ENCODE results near the gene EFNA5. TPM values are rescaled to one million over a fixed set of nuclear protein-coding genes. Genes with fewer than 3 reads are reported as not detected.

EFNA5 gene
- total and polyA plus RNA-seq, 10 of the 15 experiments (the other 5 are each of a cell fraction or from before 2014, with no cell fraction given): 0.19 to 12.6 (median 3.9) TPM

DNA sequence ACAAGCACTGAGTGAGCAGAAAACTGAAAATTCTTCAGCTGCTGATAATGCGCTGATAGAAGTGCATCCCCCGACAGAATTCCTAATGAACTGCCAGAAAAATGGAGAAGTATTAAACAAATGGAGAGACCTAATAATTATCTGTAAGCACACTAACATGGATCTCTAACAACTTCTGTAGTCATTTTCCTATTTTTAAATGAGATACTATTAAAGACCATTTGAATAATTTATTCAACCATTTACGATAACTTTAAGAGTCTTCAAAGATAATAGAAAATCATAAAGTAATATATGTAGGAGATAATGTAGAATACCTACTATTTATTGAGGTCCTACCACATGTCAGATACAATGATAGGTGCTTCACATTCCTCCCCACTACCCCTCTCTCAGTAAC lies 72.9 kb downstream of the EFNA5 start:
- 89% methylated on average over 3 of the region's 3 CpGs for WGBS (ENCODE audit: insufficient coverage, insufficient replicate concordance, low lambda C conversion rate, missing lambda C conversion rate)
- ATAC-seq: no peak
- intact Hi-C loops (cut with micrococcal nuclease; ENCODE audit: unreplicated experiment): no loop called here

More for the DNA sequence above, 72.9 kb downstream of the EFNA5 start:
- Histone ChIP-seq H3K9me3 (replicated peaks; ENCODE audit: control insufficient read depth, insufficient read depth, low read length) (no peaks in the 10 kb centered on the region; the same call in 2 of the 3 replicates), H3K4me1 (ENCODE audit: control insufficient read depth, insufficient read depth, low read length) (no peaks in the 10 kb centered on the region), H3K9ac (ENCODE audit: control insufficient read depth, insufficient read depth, low read length) (no peak overlapping the region), H3K79me2 (ENCODE audit: control insufficient read depth, insufficient read depth, low read length) (peaks cover 27% of the 10 kb centered on the region), H2AFZ (ENCODE audit: control insufficient read depth, low read depth, low read length) (no peak overlapping the region), H3K36me3 (ENCODE audit: control insufficient read depth in 2 of 2, insufficient read depth in 2 of 2, low read length in 1 of 2) (no peaks in the 10 kb centered on the region), H3K27ac (ENCODE audit: control insufficient read depth, insufficient read depth) (no peak overlapping the region), H3K4me3 (no peak overlapping the region), H3K4me2 (ENCODE audit: control insufficient read depth, insufficient read depth) (no peak overlapping the region), H4K20me1 (ENCODE audit: control insufficient read depth, insufficient read depth) (no peaks in the 10 kb centered on the region), H3K27me3 (replicated peaks in 1 of 2; ENCODE audit: control insufficient read depth in 2 of 2, insufficient read depth in 2 of 2, low read length in 1 of 2) (no peaks in the 10 kb centered on the region)
- in situ Hi-C loops (cut with MboI): no loop called here
- ChIA-PET POLR2A (no interaction called here), RAD21 (ENCODE audit: unreplicated experiment) (interaction anchor here (0.8 kb wide), 1 partner anchor 15 kb away, joined by 3 read pairs; no protein-coding TSS in a partner anchor), CTCF (interaction anchor here (1.5 kb wide), 1 partner anchor 21 kb away, joined by 3 read pairs; no protein-coding TSS in a partner anchor), SMC1A (ENCODE audit: uncharacterized antibody, unreplicated experiment) (interaction anchor here (0.7 to 1.4 kb wide), 3 partner anchors 9 to 26 kb away, joined by 3 to 4 read pairs (median 3); no protein-coding TSS in a partner anchor)
- no peak for DNase-seq (ENCODE audit: low read depth, low spot score)
- no TSS peak for BruUV-seq (replicated peaks)
- no peak for TF ChIP-seq SMAD1 (IDR thresholded peaks at IDR 0.05; ENCODE audit: low read depth, partially characterized antibody)
- no peak for TF ChIP-seq BACH1 (IDR thresholded peaks at IDR 0.05; ENCODE audit: borderline replicate concordance)
- TF ChIP-seq, protein P1, sequence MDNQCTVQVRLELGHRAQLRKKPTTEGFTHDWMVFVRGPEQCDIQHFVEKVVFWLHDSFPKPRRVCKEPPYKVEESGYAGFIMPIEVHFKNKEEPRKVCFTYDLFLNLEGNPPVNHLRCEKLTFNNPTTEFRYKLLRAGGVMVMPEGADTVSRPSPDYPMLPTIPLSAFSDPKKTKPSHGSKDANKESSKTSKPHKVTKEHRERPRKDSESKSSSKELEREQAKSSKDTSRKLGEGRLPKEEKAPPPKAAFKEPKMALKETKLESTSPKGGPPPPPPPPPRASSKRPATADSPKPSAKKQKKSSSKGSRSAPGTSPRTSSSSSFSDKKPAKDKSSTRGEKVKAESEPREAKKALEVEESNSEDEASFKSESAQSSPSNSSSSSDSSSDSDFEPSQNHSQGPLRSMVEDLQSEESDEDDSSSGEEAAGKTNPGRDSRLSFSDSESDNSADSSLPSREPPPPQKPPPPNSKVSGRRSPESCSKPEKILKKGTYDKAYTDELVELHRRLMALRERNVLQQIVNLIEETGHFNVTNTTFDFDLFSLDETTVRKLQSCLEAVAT (IDR thresholded peaks at IDR 0.05): no peak
- no peak for TF ChIP-seq HDAC2 (IDR thresholded peaks at IDR 0.05)
- no peak for TF ChIP-seq KLF5 (IDR thresholded peaks at IDR 0.05; ENCODE audit: partially characterized antibody)
- no peak for TF ChIP-seq SUZ12 (IDR thresholded peaks at IDR 0.05; ENCODE audit: unreplicated experiment)
- no peak for TF ChIP-seq RELA (IDR thresholded peaks at IDR 0.05; ENCODE audit: borderline replicate concordance, partially characterized antibody)
- TF ChIP-seq EZH2 (IDR thresholded peaks at IDR 0.05; ENCODE audit: borderline replicate concordance, control insufficient read depth, low read depth, low read length): no peak
- no peak for FAIRE-seq
